Stimulated activated CD4-positive, alpha-beta T cell treated with anti-CD3 and anti-CD28 coated beads, Interleukin-2, amount 100 ng/mL, for 4 hours (primary cell): ENCODE results near the gene TIMM10.
"Not testable (repeated sequence)": the region's sequence is repeated elsewhere in the genome, so short reads cannot be mapped to it uniquely, and the experiment has no call there.

ENCODE experiments used
- DNase-seq: peaks from one replicate; pipeline ENCODE4 v3.0.0-alpha.2; 2020; ENCODE audit warnings: low read depth

Gene TIMM10

GRCh38 chr11:57542582-57542981, 12.0 kb upstream of the TIMM10 start:
- DNase-seq = no peak

- DNase-seq = no peak
Observed at GRCh38 chr11:57541169-57541568, 10.6 kb upstream of the TIMM10 start.

GRCh38 chr11:57539342-57539741, 8.8 kb upstream of the TIMM10 start:
- no peak for DNase-seq

GRCh38 chr11:57536947-57537619, 6.5 kb upstream of the TIMM10 start, which contains the start of gene SMTNL1:
TSS of gene SMTNL1 (plus strand) at chr11:57537595. CDS start at chr11:57542643, 5,048 bp downstream.
- DNase-seq = no peak

- not testable (repeated sequence) for DNase-seq
Observed at GRCh38 chr11:57534449-57534848, 3.9 kb upstream of the TIMM10 start.

- no peak for DNase-seq
Observed at GRCh38 chr11:57530215-57530595, 349 bp downstream of the TIMM10 start.

GRCh38 chr11:57529012-57529411, 1.5 kb downstream of the TIMM10 start:
- no peak for DNase-seq

- DNase-seq = peak; percentile 65
Observed at GRCh38 chr11:57527056-57527631, 3.4 kb downstream of the TIMM10 start.

GRCh38 chr11:57523419-57523818, 7.1 kb downstream of the TIMM10 start:
- DNase-seq = no peak

GRCh38 chr11:57521116-57521515, 9.4 kb downstream of the TIMM10 start:
- no peak for DNase-seq

GRCh38 chr11:57516061-57516443, 14.5 kb downstream of the TIMM10 start:
- DNase-seq = no peak

GRCh38 chr11:57515332-57516060, 15.1 kb downstream of the TIMM10 start, which contains the start of gene SLC43A1:
TSS of gene SLC43A1 (minus strand) at chr11:57515702. CDS start at chr11:57514111, 1,591 bp downstream.
- DNase-seq = no peak

- peak; percentile 21 for DNase-seq
Observed at GRCh38 chr11:57514538-57515331, 15.8 kb downstream of the TIMM10 start.

GRCh38 chr11:57513911-57514537, 16.5 kb downstream of the TIMM10 start:
- DNase-seq = no peak

GRCh38 chr11:57513452-57513795, 17.1 kb downstream of the TIMM10 start:
- no peak for DNase-seq

GRCh38 chr11:57512646-57513451, 17.7 kb downstream of the TIMM10 start:
- DNase-seq = no peak

- no peak for DNase-seq
Observed at GRCh38 chr11:57511741-57512430, 18.7 kb downstream of the TIMM10 start.

- DNase-seq = no peak
Observed at GRCh38 chr11:57508341-57509170, 22.0 kb downstream of the TIMM10 start.

GRCh38 chr11:57506522-57506921, 24.0 kb downstream of the TIMM10 start:
- DNase-seq = no peak

GRCh38 chr11:57504511-57504910, 26.0 kb downstream of the TIMM10 start:
- no peak for DNase-seq
